ENCODE measurements around the gene NIPBL.
"Not testable (repeated sequence)": the region's sequence is repeated elsewhere in the genome, so short reads cannot be mapped to it uniquely, and the experiment has no call there.

The NIPBL gene

GRCh38 chr5:36950586-36951457, 74.3 kb downstream of the NIPBL start:
- no peak for DNase-seq

DNA sequence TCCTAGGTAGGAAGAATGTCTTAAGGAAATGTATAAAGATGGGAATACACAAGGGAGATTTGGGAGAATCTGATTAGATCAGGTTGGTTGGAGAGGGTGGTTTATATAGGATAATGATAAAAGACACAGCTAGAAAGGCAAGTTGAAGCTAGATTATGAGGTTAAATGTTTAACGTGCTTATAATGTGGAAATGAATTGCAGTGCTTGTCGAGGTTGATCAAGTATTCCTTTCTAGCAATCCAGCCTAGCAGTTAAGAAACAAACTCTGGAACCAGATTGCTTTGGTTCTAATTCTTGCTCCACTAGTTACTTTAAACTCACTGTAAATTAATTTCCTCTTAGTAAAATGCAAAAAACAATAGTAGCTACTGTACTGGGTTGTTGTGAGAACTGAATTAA, 76.5 kb downstream of the NIPBL start:
- DNase-seq, result no peak

GRCh38 chr5:36957953-36958537, 81.5 kb downstream of the NIPBL start:
- DNase-seq, result no peak

DNA sequence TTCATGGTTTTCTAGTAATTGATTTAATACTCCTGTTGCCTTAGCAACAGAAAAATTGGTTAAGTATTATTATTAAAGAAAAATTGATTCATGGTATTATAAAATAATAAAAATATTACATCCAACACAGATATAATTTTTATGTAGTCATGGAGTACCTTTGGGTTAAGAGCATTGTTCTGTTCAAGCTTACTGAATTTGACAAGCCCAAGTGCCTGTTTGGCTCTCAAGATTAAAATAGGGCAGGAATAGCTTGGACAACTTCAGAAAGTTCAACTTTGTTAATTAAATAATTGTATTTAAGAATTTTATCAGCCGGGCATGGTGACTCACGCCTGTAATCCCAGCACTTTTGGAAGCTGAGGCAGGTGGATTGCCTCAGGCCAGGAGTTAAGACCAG, 82.0 kb downstream of the NIPBL start:
- DNase-seq, result no peak

GRCh38 chr5:36965179-36965578, 88.6 kb downstream of the NIPBL start:
- no peak for DNase-seq

GRCh38 chr5:36969700-36970395, 93.3 kb downstream of the NIPBL start:
- DNase-seq, result no peak

DNA sequence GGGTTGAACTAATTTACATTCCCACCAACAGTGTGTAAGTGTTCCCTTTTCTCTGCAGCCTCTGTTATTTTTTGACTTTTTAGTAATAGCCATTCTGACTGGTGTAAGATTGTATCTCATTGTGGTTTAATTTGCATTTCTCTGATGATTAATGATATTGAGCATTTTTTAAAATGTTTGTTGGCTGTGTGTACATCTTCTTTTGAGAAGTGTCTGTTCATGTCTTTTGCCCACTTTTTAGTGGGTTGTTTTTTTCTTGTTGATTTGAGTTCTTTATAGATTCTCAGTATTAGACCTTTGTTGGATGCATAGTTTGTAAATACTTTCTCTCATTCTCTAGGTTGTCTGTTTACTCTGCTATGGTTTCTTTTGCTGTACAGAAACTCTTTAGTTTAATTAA, 101.6 kb downstream of the NIPBL start:
- no peak for DNase-seq

GRCh38 chr5:36982146-36982545, 105.6 kb downstream of the NIPBL start:
- no peak for DNase-seq

GRCh38 chr5:36985387-36985786, 108.8 kb downstream of the NIPBL start:
- no peak for DNase-seq

DNA sequence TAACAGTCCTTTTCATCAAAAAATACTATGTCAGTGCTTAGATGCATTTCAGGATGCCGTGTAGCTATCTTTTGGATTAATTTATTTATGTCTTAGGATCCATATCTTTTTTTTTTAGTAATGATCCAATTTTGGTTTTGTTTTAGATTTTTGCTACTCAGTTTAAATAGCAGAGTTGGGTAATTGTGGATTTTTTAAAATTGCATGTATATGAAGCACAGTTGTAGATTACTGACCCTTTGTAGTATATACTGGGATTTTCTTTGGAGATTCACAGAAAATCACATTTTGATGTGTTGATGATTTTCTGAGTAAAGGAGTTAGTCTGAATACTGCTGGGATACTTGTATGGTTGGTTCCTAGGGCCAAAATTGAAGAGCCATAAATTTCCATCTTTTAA, 111.8 kb downstream of the NIPBL start:
- no peak for DNase-seq

DNA sequence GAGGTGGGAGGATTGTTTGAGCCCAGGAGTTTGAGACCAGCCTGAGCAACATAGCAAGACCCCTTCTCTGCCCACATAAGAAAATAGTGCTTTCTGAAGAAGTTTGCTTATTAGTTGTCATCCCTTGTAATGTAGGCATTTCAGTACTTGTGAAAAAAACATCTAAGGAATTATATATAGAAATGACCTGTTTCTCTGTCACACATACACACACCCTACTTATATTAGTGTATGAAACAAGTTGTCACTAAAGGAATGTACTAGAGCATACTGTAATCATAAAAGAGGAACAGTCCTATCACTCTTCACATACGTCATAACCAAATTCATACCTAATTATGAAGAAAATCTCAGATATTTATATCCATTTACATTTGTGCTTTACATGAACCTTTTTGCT, 122.0 kb downstream of the NIPBL start:
- DNase-seq, result no peak

- no peak for DNase-seq
Measured at GRCh38 chr5:37002176-37002751, 125.7 kb downstream of the NIPBL start.

GRCh38 chr5:37005252-37005651, 128.7 kb downstream of the NIPBL start:
- DNase-seq, result no peak

GRCh38 chr5:37005946-37006540, 129.5 kb downstream of the NIPBL start:
- no peak for DNase-seq

- DNase-seq, result not testable (repeated sequence)
Measured at GRCh38 chr5:37013181-37013580, 136.6 kb downstream of the NIPBL start.

DNA sequence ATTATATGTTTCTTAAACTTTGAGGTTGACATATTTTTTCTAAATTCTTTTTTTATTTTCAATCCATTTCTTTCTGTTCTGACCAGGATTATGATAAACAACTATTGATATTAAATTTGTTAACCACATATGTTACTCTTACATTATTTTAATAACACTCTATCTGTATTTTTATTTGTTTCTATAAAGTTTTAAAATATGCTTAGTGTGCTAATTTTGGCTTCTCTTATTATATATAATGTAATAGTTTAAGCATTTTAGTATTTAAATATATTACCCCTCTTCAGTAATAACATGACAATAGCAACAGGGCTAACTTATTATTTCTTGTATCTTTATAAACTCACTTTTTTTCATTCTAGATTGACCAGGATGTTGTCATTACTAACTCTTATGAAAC, 137.8 kb downstream of the NIPBL start:
- DNase-seq, result no peak

- DNase-seq, result no peak
Measured at GRCh38 chr5:37015795-37016666, 139.5 kb downstream of the NIPBL start.

GRCh38 chr5:37028910-37029309, 152.3 kb downstream of the NIPBL start:
- no peak for DNase-seq

DNA sequence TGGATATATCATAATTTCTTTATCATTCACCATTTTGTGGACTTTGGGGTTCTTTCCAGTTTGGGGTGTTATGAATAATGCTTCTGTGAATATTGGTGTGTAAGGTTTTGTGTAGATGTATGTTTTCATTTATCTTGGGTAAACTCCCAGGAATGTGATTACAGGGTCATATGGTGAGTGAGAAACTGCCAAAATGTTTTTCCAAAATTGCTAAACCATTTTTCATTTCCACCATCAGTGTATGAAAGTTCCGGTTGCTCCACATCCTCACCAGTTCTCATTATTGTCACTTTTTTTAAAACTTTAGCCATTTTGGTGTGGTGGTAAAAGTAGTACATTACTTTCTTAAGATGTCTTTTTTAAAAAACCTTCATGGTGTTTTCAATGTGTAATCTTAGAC, 152.9 kb downstream of the NIPBL start:
- no peak for DNase-seq

GRCh38 chr5:37034955-37035354, 158.4 kb downstream of the NIPBL start:
- no peak for DNase-seq

DNA sequence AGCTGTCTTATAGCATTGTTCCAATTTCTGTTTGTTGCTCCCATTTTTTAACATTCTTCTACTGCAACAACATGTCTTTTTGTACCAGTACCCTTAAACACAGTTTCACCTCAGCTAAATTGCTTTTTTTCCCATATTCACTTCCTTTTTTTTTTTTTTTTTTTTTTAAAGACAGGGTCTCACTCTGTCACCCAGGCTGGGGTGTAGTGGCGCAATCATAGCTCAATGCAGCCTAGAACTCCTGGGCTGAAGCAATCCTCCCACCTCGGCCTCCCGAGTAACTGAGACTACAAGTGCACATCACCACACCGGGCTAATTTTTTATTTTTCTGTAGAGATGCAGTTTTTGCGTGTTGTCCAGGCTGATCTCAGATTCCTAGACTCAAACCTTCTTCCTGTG, 161.3 kb downstream of the NIPBL start:
- DNase-seq, result peak; percentile 85

DNA sequence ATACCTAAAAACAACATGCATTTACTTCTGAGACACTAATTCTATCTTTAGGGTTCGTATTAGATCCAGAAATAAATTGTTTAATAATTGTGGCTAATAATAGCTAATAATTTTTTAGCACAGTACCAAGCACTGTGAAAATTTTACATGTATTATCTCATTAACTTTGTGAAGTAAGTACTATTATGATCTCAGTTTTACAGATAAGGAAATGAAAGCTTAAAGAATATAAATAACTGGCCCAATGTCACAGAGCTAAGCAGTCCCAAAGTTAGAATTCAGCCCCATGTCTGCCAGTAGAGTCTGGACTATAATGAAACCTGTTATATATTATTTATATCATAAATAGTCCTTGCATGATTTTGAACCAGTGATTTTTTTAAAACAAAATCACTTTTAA, 163.3 kb downstream of the NIPBL start:
- DNase-seq, result no peak
